GM23338 (cell line): ENCODE data around the gene BCL2.

ENCODE experiments used
- CREB1 ChIP-seq: fragments of 250-450 bp; sonication (Bioruptor Pico); IDR thresholded peaks from 2 replicates; pipeline ENCODE4 v1.5.0; 2020; ENCODE audit warnings: low read depth, mild to moderate bottlenecking, moderate library complexity
- CTCF ChIP-seq, 2 experiments: fragments of 200-600 bp in 1 of 2; sonication (generic) in 1 of 2; conservative IDR thresholded peaks; 2 replicates each; pipeline versions ENCODE4 v1.5.1 to v1.6.1; 2016 to 2017; ENCODE audit warnings: antibody characterized with exemption in 2 of 2, low read depth in 2 of 2, mild to moderate bottlenecking in 2 of 2, moderate library complexity in 1 of 2
- EZH2 ChIP-seq: fragments of 200-600 bp; sonication (generic); IDR thresholded peaks from one replicate; pipeline ENCODE4 v1.8.0; 2017; ENCODE audit warnings: antibody characterized with exemption, mild to moderate bottlenecking, low read depth; ENCODE audit not compliant: unreplicated experiment
- EZH2phosphoT487 ChIP-seq: fragments of 200-600 bp; sonication (generic); IDR thresholded peaks from one replicate; pipeline ENCODE4 v1.8.1; 2018; ENCODE audit warnings: antibody characterized with exemption; ENCODE audit not compliant: unreplicated experiment
- JUNB ChIP-seq: IDR thresholded peaks from one replicate; pipeline ENCODE4 v1.6.1; 2016; ENCODE audit warnings: antibody characterized with exemption; ENCODE audit not compliant: unreplicated experiment
- POLR2AphosphoS5 ChIP-seq: IDR thresholded peaks from 2 replicates; pipeline ENCODE4 v1.6.1; 2016; ENCODE audit warnings: antibody characterized with exemption, low read depth
- REST ChIP-seq: IDR thresholded peaks from one replicate; pipeline ENCODE4 v1.6.1; 2018; ENCODE audit warnings: antibody characterized with exemption; ENCODE audit not compliant: unreplicated experiment
- TF ChIP-seq, protein P1 (sequence below): fragments of 250-450 bp; sonication (Bioruptor Pico); IDR thresholded peaks from 2 replicates; pipeline ENCODE4 v1.5.0; 2020; ENCODE audit warnings: mild to moderate bottlenecking, moderate library complexity

DNA sequence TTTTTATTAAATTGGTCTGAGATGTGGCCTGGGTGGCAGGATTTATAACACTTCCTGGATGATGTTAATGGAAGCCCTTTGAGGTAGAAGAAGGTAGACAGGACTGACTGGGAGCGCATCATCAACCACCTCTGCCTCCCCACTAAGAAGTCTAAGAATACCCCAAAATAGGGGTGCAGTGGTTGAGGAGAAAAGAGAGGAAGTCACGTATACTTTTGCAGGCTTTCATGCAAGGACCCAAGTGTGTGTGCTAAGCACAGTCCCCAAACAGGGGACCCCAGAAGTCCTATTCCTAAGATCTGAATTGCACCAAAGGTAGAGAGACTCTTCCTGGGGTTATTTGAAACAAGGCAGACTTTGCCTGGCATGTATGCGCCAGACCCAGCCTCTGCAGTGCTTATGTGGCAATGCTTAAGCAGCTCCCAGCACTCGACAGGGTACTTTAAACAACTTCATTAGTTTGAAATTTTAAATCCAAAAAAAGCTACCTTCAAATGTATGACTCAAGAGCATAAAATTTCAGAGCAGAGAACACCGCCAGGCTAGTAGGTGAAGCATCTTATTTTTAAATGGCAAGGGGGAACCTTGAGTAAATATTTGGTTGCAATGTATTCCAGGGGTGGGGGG lies 35.3 kb downstream of the BCL2 start:
- no peak for TF ChIP-seq REST
- no peak for TF ChIP-seq CTCF (conservative IDR thresholded peaks at IDR 0.05; ENCODE audit: low read depth in 2 of 2)
- no peak for TF ChIP-seq EZH2
- no peak for TF ChIP-seq POLR2AphosphoS5
- TF ChIP-seq, protein P1, sequence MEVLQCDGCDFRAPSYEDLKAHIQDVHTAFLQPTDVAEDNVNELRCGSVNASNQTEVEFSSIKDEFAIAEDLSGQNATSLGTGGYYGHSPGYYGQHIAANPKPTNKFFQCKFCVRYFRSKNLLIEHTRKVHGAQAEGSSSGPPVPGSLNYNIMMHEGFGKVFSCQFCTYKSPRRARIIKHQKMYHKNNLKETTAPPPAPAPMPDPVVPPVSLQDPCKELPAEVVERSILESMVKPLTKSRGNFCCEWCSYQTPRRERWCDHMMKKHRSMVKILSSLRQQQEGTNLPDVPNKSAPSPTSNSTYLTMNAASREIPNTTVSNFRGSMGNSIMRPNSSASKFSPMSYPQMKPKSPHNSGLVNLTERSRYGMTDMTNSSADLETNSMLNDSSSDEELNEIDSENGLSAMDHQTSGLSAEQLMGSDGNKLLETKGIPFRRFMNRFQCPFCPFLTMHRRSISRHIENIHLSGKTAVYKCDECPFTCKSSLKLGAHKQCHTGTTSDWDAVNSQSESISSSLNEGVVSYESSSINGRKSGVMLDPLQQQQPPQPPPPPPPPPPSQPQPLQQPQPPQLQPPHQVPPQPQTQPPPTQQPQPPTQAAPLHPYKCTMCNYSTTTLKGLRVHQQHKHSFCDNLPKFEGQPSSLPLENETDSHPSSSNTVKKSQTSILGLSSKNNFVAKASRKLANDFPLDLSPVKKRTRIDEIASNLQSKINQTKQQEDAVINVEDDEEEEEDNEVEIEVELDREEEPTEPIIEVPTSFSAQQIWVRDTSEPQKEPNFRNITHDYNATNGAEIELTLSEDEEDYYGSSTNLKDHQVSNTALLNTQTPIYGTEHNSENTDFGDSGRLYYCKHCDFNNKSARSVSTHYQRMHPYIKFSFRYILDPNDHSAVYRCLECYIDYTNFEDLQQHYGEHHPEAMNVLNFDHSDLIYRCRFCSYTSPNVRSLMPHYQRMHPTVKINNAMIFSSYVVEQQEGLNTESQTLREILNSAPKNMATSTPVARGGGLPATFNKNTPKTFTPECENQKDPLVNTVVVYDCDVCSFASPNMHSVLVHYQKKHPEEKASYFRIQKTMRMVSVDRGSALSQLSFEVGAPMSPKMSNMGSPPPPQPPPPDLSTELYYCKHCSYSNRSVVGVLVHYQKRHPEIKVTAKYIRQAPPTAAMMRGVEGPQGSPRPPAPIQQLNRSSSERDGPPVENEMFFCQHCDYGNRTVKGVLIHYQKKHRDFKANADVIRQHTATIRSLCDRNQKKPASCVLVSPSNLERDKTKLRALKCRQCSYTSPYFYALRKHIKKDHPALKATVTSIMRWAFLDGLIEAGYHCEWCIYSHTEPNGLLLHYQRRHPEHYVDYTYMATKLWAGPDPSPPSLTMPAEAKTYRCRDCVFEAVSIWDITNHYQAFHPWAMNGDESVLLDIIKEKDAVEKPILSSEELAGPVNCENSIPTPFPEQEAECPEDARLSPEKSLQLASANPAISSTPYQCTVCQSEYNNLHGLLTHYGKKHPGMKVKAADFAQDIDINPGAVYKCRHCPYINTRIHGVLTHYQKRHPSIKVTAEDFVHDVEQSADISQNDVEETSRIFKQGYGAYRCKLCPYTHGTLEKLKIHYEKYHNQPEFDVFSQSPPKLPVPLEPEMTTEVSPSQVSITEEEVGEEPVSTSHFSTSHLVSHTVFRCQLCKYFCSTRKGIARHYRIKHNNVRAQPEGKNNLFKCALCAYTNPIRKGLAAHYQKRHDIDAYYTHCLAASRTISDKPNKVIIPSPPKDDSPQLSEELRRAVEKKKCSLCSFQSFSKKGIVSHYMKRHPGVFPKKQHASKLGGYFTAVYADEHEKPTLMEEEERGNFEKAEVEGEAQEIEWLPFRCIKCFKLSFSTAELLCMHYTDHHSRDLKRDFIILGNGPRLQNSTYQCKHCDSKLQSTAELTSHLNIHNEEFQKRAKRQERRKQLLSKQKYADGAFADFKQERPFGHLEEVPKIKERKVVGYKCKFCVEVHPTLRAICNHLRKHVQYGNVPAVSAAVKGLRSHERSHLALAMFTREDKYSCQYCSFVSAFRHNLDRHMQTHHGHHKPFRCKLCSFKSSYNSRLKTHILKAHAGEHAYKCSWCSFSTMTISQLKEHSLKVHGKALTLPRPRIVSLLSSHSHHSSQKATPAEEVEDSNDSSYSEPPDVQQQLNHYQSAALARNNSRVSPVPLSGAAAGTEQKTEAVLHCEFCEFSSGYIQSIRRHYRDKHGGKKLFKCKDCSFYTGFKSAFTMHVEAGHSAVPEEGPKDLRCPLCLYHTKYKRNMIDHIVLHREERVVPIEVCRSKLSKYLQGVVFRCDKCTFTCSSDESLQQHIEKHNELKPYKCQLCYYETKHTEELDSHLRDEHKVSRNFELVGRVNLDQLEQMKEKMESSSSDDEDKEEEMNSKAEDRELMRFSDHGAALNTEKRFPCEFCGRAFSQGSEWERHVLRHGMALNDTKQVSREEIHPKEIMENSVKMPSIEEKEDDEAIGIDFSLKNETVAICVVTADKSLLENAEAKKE, result no peak
- TF ChIP-seq CREB1 (CRISPR knock-in tag), result no peak
- no peak for TF ChIP-seq EZH2phosphoT487
- TF ChIP-seq JUNB, result no peak
